AG04449 (cell line): Measurements from ENCODE around the gene PXDC1.

Source experiments
- CTCF ChIA-PET: fragments of 350-600 bp; formaldehyde crosslinking; extraction: SDS; loops from one replicate; lab custom pipeline; 2021; ENCODE audit warnings: antibody characterized with exemption; lab: Yijun Ruan, JAX
- POLR2A ChIA-PET: fragments of 400-600, 350-600 bp; formaldehyde crosslinking; extraction: SDS; loops from one replicate; lab custom pipeline; 2020; ENCODE audit warnings: antibody characterized with exemption, inconsistent platforms; lab: Yijun Ruan, JAX
- DNase-seq: peaks from one replicate; pipeline ENCODE4 v3.0.0-alpha.2; 2010; ENCODE audit warnings: low read depth, low spot score
- H3K4me3 ChIP-seq: 2 replicates; pipeline ENCODE4 v1.5.1; 2011; ENCODE audit warnings: low read depth, mild to moderate bottlenecking, control low read depth, low read length
- CTCF ChIP-seq: IDR thresholded peaks from one replicate; pipeline ENCODE4 v1.5.1; 2011; ENCODE audit warnings: mild to moderate bottlenecking, moderate library complexity, low read length, control low read depth, inconsistent platforms; ENCODE audit not compliant: insufficient read depth; ENCODE audit errors: missing control alignments

PXDC1 gene

GRCh38 chr6:3746696-3747095, 4.8 kb downstream of the PXDC1 start:
- no peak for TF ChIP-seq CTCF
- POLR2A ChIA-PET, result interaction anchor here (0.5 to 1.4 kb wide), 4 partner anchors 57 to 467 kb away, joined by 3 to 4 read pairs (median 3); no protein-coding TSS in a partner anchor
- no peak for DNase-seq
- H3K4me3 ChIP-seq, result no peak overlapping the region
- CTCF ChIA-PET, result interaction anchor here (0.9 to 11.7 kb wide), 11 partner anchors 80 to 467 kb away, joined by 3 to 267 read pairs (median 5); partner anchors contain the start of gene FAM50B

- no peak for DNase-seq
- ChIA-PET CTCF (interaction anchor here (0.8 to 11.7 kb wide), 15 partner anchors 11 to 466 kb away, joined by 3 to 267 read pairs (median 5); partner anchors contain the start of gene FAM50B), POLR2A (interaction anchor here (0.5 to 1.4 kb wide), 5 partner anchors 58 to 467 kb away, joined by 3 to 4 read pairs (median 3); no protein-coding TSS in a partner anchor)
- TF ChIP-seq CTCF, result no peak
- no peak overlapping the region for H3K4me3 ChIP-seq
Measured at GRCh38 chr6:3746119-3746691, 5.3 kb downstream of the PXDC1 start.

- POLR2A ChIA-PET, result interaction anchor here (0.7 to 1.4 kb wide), 5 partner anchors 95 to 666 kb away, joined by 3 to 4 read pairs (median 3); no protein-coding TSS in a partner anchor
- no peak for DNase-seq
- CTCF ChIA-PET, result interaction anchor here (0.8 to 11.7 kb wide), 15 partner anchors 10 to 466 kb away, joined by 3 to 267 read pairs (median 5); partner anchors contain the start of gene FAM50B
- H3K4me3 ChIP-seq, result no peak overlapping the region
- no peak for TF ChIP-seq CTCF
Measured at GRCh38 chr6:3745566-3746118, 5.9 kb downstream of the PXDC1 start.

GRCh38 chr6:3744901-3745470, 6.5 kb downstream of the PXDC1 start:
- TF ChIP-seq CTCF, result no peak

GRCh38 chr6:3744211-3744900, 7.2 kb downstream of the PXDC1 start:
- POLR2A ChIA-PET, result interaction anchor here (0.7 kb wide), 2 partner anchors 14 to 668 kb away, joined by 3 read pairs; no protein-coding TSS in a partner anchor
- no peak for TF ChIP-seq CTCF
- DNase-seq, result no peak
- no peak overlapping the region for H3K4me3 ChIP-seq
- CTCF ChIA-PET, result interaction anchor here (1.0 to 11.7 kb wide), 15 partner anchors 9 to 465 kb away, joined by 3 to 267 read pairs (median 9); partner anchors contain the start of gene FAM50B

More at GRCh38 chr6:3744901-3745470, 6.5 kb downstream of the PXDC1 start:
- POLR2A ChIA-PET, result interaction anchor here (0.7 to 1.0 kb wide), 4 partner anchors 13 to 667 kb away, joined by 3 read pairs; no protein-coding TSS in a partner anchor
- no peak for DNase-seq
- CTCF ChIA-PET, result interaction anchor here (0.9 to 11.7 kb wide), 11 partner anchors 9 to 465 kb away, joined by 3 to 267 read pairs (median 12); partner anchors contain the start of gene FAM50B
- no peak overlapping the region for H3K4me3 ChIP-seq
